ENCODE measurements around the gene TTC39C.

GRCh38 chr18:24072743-24073142 is 58.2 kb downstream of the TTC39C start:
- TF ChIP-seq POLR2AphosphoS5 (IDR thresholded peaks at IDR 0.05; ENCODE audit: borderline replicate concordance, low read depth, low read length) (no peak), EZH2 (IDR thresholded peaks at IDR 0.05) (no peak)

Measured in SK-N-MC (cell line).